GM10266 (cell line): ENCODE measurements around the gene PHF5A.
A peak's percentile ranks its signal among the peaks of the same experiment; 100 is the strongest.

Experiments
- DNase-seq: peaks from one replicate; pipeline ENCODE4 v3.0.0; 2012; ENCODE audit errors: extremely low spot score
- TF ChIP-seq, protein P1 (sequence below): IDR thresholded peaks from 2 replicates; pipeline ENCODE4 v1.5.1; 2012; ENCODE audit warnings: mild to moderate bottlenecking, low read depth; ENCODE audit not compliant: control insufficient read depth, insufficient read depth; ENCODE audit errors: missing control alignments

Gene PHF5A, protein sequence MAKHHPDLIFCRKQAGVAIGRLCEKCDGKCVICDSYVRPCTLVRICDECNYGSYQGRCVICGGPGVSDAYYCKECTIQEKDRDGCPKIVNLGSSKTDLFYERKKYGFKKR

DNA sequence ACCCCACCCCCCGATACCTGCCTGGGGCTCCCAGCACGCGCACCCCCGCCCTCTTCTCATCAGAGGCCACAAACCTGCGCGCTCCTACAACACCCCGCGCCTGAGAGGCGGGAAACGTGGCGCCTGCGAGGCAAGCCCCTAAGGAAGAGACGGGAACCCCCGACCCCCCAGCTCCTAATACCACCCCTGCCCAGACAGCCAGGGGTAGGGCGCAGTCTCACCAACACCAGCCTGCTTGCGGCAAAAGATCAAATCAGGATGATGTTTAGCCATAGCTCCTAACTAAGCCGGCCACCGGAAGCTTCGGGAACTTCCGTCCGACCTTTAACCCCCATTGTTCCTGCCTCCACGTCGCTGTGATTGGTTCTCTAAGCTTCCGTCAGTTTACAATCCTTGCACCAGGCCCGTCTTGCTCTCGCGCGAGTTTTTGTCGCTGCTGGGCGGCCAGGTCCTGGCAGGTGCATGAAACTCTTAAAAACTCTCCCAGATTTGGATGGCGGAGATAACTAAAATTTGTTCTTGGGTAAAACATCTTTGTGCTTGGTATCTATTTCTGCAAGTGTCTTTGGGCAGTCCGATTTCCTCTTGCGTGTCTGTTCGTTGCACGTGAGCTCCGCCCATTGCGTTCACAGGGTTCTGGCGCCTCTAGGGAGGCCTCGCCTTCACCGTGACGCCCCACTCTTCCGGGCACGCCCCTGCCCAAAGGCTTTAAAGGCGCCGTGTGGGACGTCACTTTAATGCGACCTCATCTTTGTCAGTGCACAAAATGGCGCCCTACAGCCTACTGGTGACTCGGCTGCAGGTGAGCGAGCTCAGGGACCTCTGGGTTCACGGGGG is at the start of gene PHF5A, which contains the start of gene ACO2:
Gene PHF5A (minus strand): TSS at position 312 of the 837 bp plus-strand sequence. CDS start 39 bp downstream, at position 273.
Gene ACO2 (plus strand): TSS at position 737 of the 837 bp plus-strand sequence. CDS start 30 bp downstream, at position 767.
- TF ChIP-seq, protein P1, sequence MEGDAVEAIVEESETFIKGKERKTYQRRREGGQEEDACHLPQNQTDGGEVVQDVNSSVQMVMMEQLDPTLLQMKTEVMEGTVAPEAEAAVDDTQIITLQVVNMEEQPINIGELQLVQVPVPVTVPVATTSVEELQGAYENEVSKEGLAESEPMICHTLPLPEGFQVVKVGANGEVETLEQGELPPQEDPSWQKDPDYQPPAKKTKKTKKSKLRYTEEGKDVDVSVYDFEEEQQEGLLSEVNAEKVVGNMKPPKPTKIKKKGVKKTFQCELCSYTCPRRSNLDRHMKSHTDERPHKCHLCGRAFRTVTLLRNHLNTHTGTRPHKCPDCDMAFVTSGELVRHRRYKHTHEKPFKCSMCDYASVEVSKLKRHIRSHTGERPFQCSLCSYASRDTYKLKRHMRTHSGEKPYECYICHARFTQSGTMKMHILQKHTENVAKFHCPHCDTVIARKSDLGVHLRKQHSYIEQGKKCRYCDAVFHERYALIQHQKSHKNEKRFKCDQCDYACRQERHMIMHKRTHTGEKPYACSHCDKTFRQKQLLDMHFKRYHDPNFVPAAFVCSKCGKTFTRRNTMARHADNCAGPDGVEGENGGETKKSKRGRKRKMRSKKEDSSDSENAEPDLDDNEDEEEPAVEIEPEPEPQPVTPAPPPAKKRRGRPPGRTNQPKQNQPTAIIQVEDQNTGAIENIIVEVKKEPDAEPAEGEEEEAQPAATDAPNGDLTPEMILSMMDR: no peak
- DNase-seq: peak; percentile 90

DNA sequence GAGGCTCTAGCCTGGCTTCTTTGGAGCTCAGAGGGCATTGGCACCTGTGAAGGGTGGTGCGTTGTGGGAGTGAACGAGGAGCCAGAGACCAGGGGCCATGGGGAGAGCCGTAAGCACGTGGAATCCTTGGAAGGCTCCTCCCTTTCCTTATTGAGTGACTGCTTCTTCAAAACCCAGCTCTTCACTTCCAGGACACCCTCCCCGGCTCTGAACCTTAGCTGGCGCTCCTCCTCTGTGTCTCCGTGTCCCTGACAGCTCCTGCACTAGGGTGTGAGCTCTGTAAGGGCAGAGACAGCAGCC is 49.5 kb upstream of the PHF5A start:
- TF ChIP-seq, protein P1: no peak
- DNase-seq: no peak

DNA sequence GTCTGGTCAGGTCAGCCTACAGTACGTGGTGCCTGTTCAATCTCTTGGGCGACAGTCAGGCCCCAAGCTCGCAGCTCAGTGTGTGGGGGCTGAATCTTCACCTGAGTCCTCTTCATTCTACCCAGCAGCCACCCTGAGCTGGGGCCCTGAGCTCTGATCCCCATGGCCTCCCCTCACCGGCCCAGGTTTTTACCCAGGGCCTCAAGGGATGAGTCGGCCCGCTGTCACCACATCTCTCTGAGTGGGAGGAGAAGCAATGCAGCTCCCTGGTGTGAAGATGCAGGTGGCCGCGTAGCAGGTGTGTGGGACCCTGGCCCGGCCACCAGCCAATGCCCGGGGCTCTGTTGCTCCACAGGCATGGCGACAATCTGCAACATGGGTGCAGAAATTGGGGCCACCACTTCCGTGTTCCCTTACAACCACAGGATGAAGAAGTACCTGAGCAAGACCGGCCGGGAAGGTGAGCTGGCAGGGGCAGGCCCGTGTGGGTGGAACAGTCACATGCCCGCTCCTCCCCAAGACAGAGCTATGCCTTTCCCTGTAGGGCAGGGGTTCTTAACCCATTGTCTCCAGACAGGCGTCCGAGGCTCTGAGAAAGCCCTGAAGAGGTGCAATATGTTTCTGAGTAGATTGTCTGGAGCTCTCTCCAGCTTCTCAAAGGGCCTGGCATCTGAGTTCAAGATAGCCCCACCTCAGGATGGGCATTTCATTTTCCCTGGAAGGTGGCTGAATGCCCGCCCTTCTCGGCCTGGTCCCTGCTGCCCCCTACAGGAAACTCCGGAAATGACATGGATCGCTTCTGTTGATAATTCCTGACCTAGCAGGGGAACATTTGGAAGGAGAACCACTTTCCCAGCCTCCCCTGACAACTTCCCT is 48.9 kb upstream of the PHF5A start:
- DNase-seq: peak; percentile 50
- TF ChIP-seq, protein P1: peak; percentile 77

DNA sequence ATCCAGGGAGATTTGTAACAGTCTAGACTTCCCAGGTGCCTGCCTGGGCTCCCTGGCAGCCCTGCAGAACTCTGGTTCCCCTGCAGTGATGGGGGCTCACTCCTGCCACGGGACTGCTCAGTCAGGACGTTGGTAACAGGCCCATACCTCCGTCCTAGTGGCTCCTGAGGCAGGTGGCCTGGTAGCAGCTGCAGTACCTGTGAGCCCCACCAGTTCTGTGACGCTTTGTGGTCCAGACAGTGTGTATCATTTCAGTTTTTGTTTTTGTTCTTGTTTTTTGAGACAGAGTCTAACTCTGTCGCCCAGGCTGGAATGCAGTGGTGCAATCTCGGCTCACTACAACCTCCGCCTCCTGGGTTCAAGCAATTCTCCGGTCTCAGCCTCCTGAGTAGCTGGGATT is 48.0 kb upstream of the PHF5A start:
- TF ChIP-seq, protein P1: no peak
- DNase-seq: no peak

DNA sequence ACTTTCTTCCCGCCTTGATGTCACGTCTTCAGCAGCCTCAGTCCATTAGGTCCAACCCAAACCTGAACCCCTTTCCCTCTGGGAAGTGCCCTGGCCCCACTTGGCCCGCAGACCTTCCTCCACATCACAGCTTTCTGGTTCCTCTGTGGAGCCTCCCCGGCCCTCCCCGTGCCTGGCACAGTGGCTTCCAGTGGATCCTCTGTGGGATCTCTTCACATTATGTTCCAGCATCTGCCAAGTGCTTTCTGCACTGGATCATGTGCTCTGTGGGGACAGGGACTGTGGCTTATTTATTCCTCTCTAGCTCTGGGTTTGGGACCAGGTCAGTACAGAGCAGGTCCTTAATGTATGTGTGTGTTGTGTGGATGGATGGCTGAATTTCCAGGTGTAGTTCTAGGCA is 44.9 kb upstream of the PHF5A start:
- TF ChIP-seq, protein P1: no peak
- DNase-seq: no peak

DNA sequence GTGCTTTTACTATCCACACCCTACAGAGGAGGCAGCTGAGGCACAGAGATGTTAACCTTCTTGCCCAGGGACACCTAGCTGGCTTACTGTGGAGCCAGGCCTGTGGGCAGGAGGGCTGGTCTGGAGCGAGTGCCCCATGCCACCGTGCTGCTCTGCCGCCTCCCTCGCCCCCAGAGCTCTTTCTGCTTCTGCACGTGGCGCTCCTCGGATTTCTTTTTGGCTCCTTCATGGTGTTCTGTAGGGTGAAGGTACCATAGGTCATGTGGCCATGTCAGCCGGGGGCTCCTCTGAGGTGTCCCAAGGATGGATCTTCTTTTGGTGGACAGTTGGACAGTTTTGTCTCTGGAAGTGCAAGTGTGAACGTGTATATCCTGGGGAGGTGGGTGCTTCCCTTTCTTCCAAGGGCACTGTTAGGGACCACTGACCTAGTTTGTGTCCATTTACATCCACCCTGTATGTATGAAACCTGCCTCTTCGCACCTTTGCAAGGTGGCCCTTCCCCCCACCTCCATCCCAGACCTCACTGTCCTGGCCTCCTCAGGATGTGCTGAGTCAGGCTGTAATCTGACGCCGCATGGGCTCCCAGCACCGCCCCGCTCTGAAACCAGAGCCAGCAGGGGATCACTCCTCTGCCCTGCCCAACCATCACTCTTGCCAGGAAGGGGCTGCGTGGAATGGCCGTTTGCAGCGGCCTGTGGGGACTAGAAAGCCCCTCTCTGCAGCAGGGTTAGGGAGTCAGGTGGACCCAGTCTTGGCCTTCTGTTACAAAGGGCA is 44.1 kb upstream of the PHF5A start:
- TF ChIP-seq, protein P1: no peak
- no peak for DNase-seq
